GM18511 (cell line): ENCODE results near the gene TNS3.

ENCODE experiments used
- ATAC-seq: cut with Tn5 transposase; IDR thresholded peaks from one replicate; pipeline ENCODE4 v1.9.1; 2021; ENCODE audit warnings: mild to moderate bottlenecking, moderate library complexity; ENCODE audit not compliant: unreplicated experiment

The TNS3 gene

GRCh38 chr7:47336472-47337425 lies 245.2 kb downstream of the TNS3 start:
- ATAC-seq, result no peak

- ATAC-seq, result no peak
Measured at GRCh38 chr7:47335557-47336471, 246.1 kb downstream of the TNS3 start.

- no peak for ATAC-seq
Measured at GRCh38 chr7:47335071-47335470, 246.8 kb downstream of the TNS3 start.

GRCh38 chr7:47333959-47334358 lies 248.0 kb downstream of the TNS3 start:
- ATAC-seq, result no peak

GRCh38 chr7:47333554-47333887 lies 248.4 kb downstream of the TNS3 start:
- ATAC-seq, result no peak

GRCh38 chr7:47332681-47333553 lies 249.0 kb downstream of the TNS3 start:
- no peak for ATAC-seq

- no peak for ATAC-seq
Measured at GRCh38 chr7:47332213-47332612, 249.7 kb downstream of the TNS3 start.

GRCh38 chr7:47331179-47331565 lies 250.7 kb downstream of the TNS3 start:
- ATAC-seq, result no peak

GRCh38 chr7:47330561-47331178 lies 251.2 kb downstream of the TNS3 start:
- ATAC-seq, result no peak

- no peak for ATAC-seq
Measured at GRCh38 chr7:47330026-47330425, 251.9 kb downstream of the TNS3 start.

- no peak for ATAC-seq
Measured at GRCh38 chr7:47329320-47329926, 252.5 kb downstream of the TNS3 start.

GRCh38 chr7:47328392-47329319 lies 253.3 kb downstream of the TNS3 start:
- ATAC-seq, result no peak

- ATAC-seq, result no peak
Measured at GRCh38 chr7:47327698-47328391, 254.1 kb downstream of the TNS3 start.

GRCh38 chr7:47327346-47327697 lies 254.6 kb downstream of the TNS3 start:
- no peak for ATAC-seq

GRCh38 chr7:47326808-47327207 lies 255.1 kb downstream of the TNS3 start:
- ATAC-seq, result no peak

GRCh38 chr7:47326220-47326619 lies 255.7 kb downstream of the TNS3 start:
- ATAC-seq, result no peak

- ATAC-seq, result no peak
Measured at GRCh38 chr7:47325337-47325736, 256.6 kb downstream of the TNS3 start.

- no peak for ATAC-seq
Measured at GRCh38 chr7:47323904-47324303, 258.0 kb downstream of the TNS3 start.
